ENCODE data around the gene RPL27A. TPM values are rescaled to one million over a fixed set of nuclear protein-coding genes. Genes with fewer than 3 reads are reported as not detected.

Gene RPL27A
- polyA plus RNA-seq, 1 of the 3 experiments (the other 2 are of a cell fraction) = 1,162 TPM

GRCh38 chr11:8650401-8650990 lies 32.1 kb upstream of the RPL27A start (continued):
- no peak for TF ChIP-seq RAD21 (IDR thresholded peaks at IDR 0.05; ENCODE audit: low read length)
- TF ChIP-seq, protein P1, sequence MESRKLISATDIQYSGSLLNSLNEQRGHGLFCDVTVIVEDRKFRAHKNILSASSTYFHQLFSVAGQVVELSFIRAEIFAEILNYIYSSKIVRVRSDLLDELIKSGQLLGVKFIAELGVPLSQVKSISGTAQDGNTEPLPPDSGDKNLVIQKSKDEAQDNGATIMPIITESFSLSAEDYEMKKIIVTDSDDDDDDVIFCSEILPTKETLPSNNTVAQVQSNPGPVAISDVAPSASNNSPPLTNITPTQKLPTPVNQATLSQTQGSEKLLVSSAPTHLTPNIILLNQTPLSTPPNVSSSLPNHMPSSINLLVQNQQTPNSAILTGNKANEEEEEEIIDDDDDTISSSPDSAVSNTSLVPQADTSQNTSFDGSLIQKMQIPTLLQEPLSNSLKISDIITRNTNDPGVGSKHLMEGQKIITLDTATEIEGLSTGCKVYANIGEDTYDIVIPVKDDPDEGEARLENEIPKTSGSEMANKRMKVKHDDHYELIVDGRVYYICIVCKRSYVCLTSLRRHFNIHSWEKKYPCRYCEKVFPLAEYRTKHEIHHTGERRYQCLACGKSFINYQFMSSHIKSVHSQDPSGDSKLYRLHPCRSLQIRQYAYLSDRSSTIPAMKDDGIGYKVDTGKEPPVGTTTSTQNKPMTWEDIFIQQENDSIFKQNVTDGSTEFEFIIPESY (IDR thresholded peaks at IDR 0.05; ENCODE audit: borderline replicate concordance, low read depth) = no peak

DNA sequence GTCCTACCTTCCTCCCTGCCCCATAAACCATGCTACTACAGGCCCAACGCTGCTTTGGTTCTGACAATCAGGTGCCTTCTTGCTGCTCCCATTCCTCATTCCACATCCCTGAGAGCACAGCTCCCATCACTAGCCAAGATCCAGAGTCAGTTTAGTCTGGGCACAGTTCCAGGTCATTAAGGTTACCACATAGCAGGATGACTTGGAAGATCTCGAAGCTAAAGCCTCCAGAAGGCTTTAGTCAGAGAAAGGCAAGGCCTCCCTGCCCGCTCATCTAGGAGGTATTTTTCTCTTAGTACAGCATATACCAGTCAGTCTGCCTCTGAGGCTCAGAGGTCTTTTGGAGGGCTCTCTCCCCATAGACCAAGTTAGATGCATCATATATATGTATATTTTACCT lies 30.5 kb upstream of the RPL27A start:
- ChIA-PET POLR2A (no interaction called here), CTCF (interaction anchor here (0.5 to 0.6 kb wide), 2 partner anchors 303 to 466 kb away, joined by 3 to 4 read pairs; no protein-coding TSS in a partner anchor)
- 30% methylated on average over 3 of the region's 3 CpGs for WGBS (ENCODE audit: low lambda C conversion rate)
- peak overlapping the region in 1 of 2 experiments; percentile 74; a peak in 2 of 4 replicates for H3K27ac ChIP-seq (ENCODE audit: low read depth in 2 of 2, low read length in 1 of 2)
- H3K4me1 ChIP-seq (ENCODE audit: control insufficient read depth in 1 of 2, insufficient read depth in 2 of 2, low read depth in 1 of 2, low read length in 1 of 2) = peaks cover 0 to 7% of the 10 kb centered on the region in 2 experiments; a peak in 3 of 4 replicates
- H3F3A ChIP-seq (replicated peaks; ENCODE audit: insufficient read depth) = peaks cover 16% of the 10 kb centered on the region
- no peak overlapping the region for H3K4me3 ChIP-seq (ENCODE audit: low read depth in 2 of 2, low read length in 1 of 2)
- no peak overlapping the region for H2AFZ ChIP-seq (ENCODE audit: low read depth)
- peak; percentile 90 for TF ChIP-seq NFIC (IDR thresholded peaks at IDR 0.05; ENCODE audit: borderline replicate concordance)
- no peak for TF ChIP-seq NRF1 (IDR thresholded peaks at IDR 0.05; ENCODE audit: low read depth, low read length)
- TF ChIP-seq SIN3A (IDR thresholded peaks at IDR 0.05; ENCODE audit: borderline replicate concordance, low read depth, low read length) = no peak
- TF ChIP-seq TCF12 (IDR thresholded peaks at IDR 0.05) = peak; percentile 56
- TF ChIP-seq RAD21 (IDR thresholded peaks at IDR 0.05; ENCODE audit: low read length) = no peak
- TF ChIP-seq FOXJ3 (CRISPR knock-in tag; IDR thresholded peaks at IDR 0.05) = no peak
- TF ChIP-seq PBX3 (IDR thresholded peaks at IDR 0.05) = peak; percentile 40; the same call in 1 of the 2 replicates
- TF ChIP-seq SMC3 (IDR thresholded peaks at IDR 0.05; ENCODE audit: low read depth, low read length) = no peak
- no peak for TF ChIP-seq RCOR1 (IDR thresholded peaks at IDR 0.05; ENCODE audit: low read length)
- peak; percentile 46 for TF ChIP-seq JUND (IDR thresholded peaks at IDR 0.05)
- no peak for TF ChIP-seq YY1 (IDR thresholded peaks at IDR 0.05; ENCODE audit: low read depth)
- no peak for TF ChIP-seq MXI1 (IDR thresholded peaks at IDR 0.05; ENCODE audit: low read depth, low read length)
- TF ChIP-seq FOSL2 (IDR thresholded peaks at IDR 0.05; ENCODE audit: borderline replicate concordance, low read depth) = peak; percentile 66; the same call in 1 of the 2 replicates
- TF ChIP-seq RFX5 (IDR thresholded peaks at IDR 0.05; ENCODE audit: low read length) = no peak
- TF ChIP-seq POLR2AphosphoS5 (IDR thresholded peaks at IDR 0.05; ENCODE audit: low read depth, low read length) = 0 out of 2 replicates have a peak, but pooled peaks have one; percentile 11
- no peak overlapping the region for H3K4me2 ChIP-seq
- H3K9me2 ChIP-seq = no peaks in the 10 kb centered on the region
- H3K9ac ChIP-seq = no peak overlapping the region
- DNase-seq = no peak
- no peaks in the 10 kb centered on the region for H3K9me3 ChIP-seq
- H4K20me1 ChIP-seq (ENCODE audit: insufficient read depth) = no peaks in the 10 kb centered on the region
- no peaks in the 10 kb centered on the region for H3K27me3 ChIP-seq (ENCODE audit: insufficient read depth)
- H3K79me2 ChIP-seq (ENCODE audit: insufficient read depth) = no peaks in the 10 kb centered on the region
- peaks cover 4 to 16% of the 10 kb centered on the region in 2 experiments for H3K36me3 ChIP-seq (replicated peaks in 1 of 2; ENCODE audit: control insufficient read depth in 1 of 2, insufficient read depth in 2 of 2, low read length in 1 of 2)
